GM12878 (cell line): ENCODE measurements around the gene MCC. TPM values are rescaled to one million over a fixed set of nuclear protein-coding genes. Genes with fewer than 3 reads are reported as not detected.

ENCODE experiments used
- ATAC-seq: fragments of 200-7000 bp; cut with Tn5 transposase; 3 replicates; pipeline ENCODE4 v1.9.1; 2020; ENCODE audit warnings: mild to moderate bottlenecking, moderate library complexity
- BruUV-seq: library from RNA; stranded (reverse); fragments of 400-500 nt; replicated peaks from 2 replicates; lab custom pipeline; 2021; lab: Mats Ljungman, UMichigan
- CTCF ChIA-PET: fragments of 300-600 bp; sonication (Branson Sonifier 250); formaldehyde crosslinking; extraction: SDS; loops from one replicate; lab custom pipeline; 2021; ENCODE audit warnings: inconsistent platforms; lab: Yijun Ruan, JAX
- POLR2A ChIA-PET: fragments of 350-600 bp; formaldehyde crosslinking; extraction: SDS; loops from one replicate; lab custom pipeline; 2021; ENCODE audit warnings: inconsistent platforms; lab: Charles Lee
- RAD21 ChIA-PET: fragments of 300-600 bp; sonication (Branson Sonifier 250); formaldehyde crosslinking; loops from one replicate; lab custom pipeline; 2023; ENCODE audit warnings: antibody characterized with exemption; ENCODE audit not compliant: unreplicated experiment; lab: Charles Lee
- SMC1A ChIA-PET: fragments of 300-600 bp; sonication (Branson Sonifier 250); formaldehyde crosslinking; loops from one replicate; lab custom pipeline; 2023; ENCODE audit not compliant: unreplicated experiment, uncharacterized antibody; lab: Charles Lee
- DNase-seq: peaks from one replicate; pipeline ENCODE4 v3.0.0-alpha.2; 2011; ENCODE audit warnings: low read depth, low spot score
- FAIRE-seq: peaks from 3 replicates; lab custom pipeline; 2011; peaks lifted over from hg19 to GRCh38; lab: Jason Lieb, UNC
- H2AFZ ChIP-seq: 2 replicates; pipeline ENCODE4 v1.6.0; 2011; ENCODE audit warnings: low read depth, low read length, control low read depth; ENCODE audit not compliant: control insufficient read depth
- H3K27ac ChIP-seq: 2 replicates; pipeline ENCODE4 v1.5.1; 2011; ENCODE audit warnings: control low read depth; ENCODE audit not compliant: control insufficient read depth, insufficient read depth
- H3K27me3 ChIP-seq, 2 experiments: replicated peaks in 1 of 2; 2 replicates each; pipeline versions ENCODE4 v1.6.0 to v1.6.1; 2011; ENCODE audit warnings: low read length in 1 of 2; ENCODE audit not compliant: control insufficient read depth in 2 of 2, insufficient read depth in 2 of 2
- H3K36me3 ChIP-seq, 2 experiments: 2 replicates each; pipeline ENCODE4 v1.5.1; 2011; ENCODE audit warnings: low read length in 1 of 2; ENCODE audit not compliant: control insufficient read depth in 2 of 2, insufficient read depth in 2 of 2
- H3K4me1 ChIP-seq: 2 replicates; pipeline ENCODE4 v1.6.1; 2011; ENCODE audit warnings: mild to moderate bottlenecking, low read length, moderate library complexity, mixed read lengths; ENCODE audit not compliant: control insufficient read depth, insufficient read depth
- H3K4me2 ChIP-seq: 2 replicates; pipeline ENCODE4 v1.6.0; 2011; ENCODE audit warnings: control low read depth; ENCODE audit not compliant: control insufficient read depth, insufficient read depth
- H3K4me3 ChIP-seq: fragments of 200-600 bp; sonication (generic); 2 replicates; pipeline ENCODE4 v1.5.1; 2016
- H3K79me2 ChIP-seq: 2 replicates; pipeline ENCODE4 v1.6.0; 2011; ENCODE audit warnings: low read length; ENCODE audit not compliant: control insufficient read depth, insufficient read depth
- H3K9ac ChIP-seq: 2 replicates; pipeline ENCODE4 v1.8.0; 2011; ENCODE audit warnings: low read length, control low read depth, mixed read lengths; ENCODE audit not compliant: control insufficient read depth, insufficient read depth
- H3K9me3 ChIP-seq: replicated peaks from 3 replicates; pipeline ENCODE4 v1.5.1; 2011; ENCODE audit warnings: mild to moderate bottlenecking, low read length; ENCODE audit not compliant: control insufficient read depth, insufficient read depth
- H4K20me1 ChIP-seq: 2 replicates; pipeline ENCODE4 v1.6.0; 2011; ENCODE audit not compliant: control insufficient read depth, insufficient read depth
- GATAD2B ChIP-seq: fragments of 450-650 bp; conservative IDR thresholded peaks from 2 replicates; pipeline ENCODE4 v1.6.1; 2017; ENCODE audit warnings: low read depth, mild to moderate bottlenecking, moderate library complexity
- JUNB ChIP-seq: IDR thresholded peaks from 2 replicates; pipeline ENCODE4 v1.6.1; 2016; ENCODE audit warnings: antibody characterized with exemption, mild to moderate bottlenecking
- NFIC ChIP-seq: IDR thresholded peaks from 2 replicates; pipeline ENCODE4 v1.6.1; 2012; ENCODE audit warnings: low read depth, mild to moderate bottlenecking, inconsistent platforms, low read length, moderate library complexity
- NR2F1 ChIP-seq: fragments of 450-650 bp; conservative IDR thresholded peaks from 2 replicates; pipeline ENCODE4 v1.6.1; 2017; ENCODE audit warnings: mild to moderate bottlenecking
- RELA ChIP-seq: fragments of 450-650 bp; IDR thresholded peaks from 2 replicates; pipeline ENCODE4 v1.8.0; 2014; ENCODE audit warnings: borderline replicate concordance; ENCODE audit not compliant: partially characterized antibody
- SMARCA5 ChIP-seq: fragments of 450-650 bp; IDR thresholded peaks from 2 replicates; pipeline ENCODE4 v1.6.1; 2017; ENCODE audit warnings: mild to moderate bottlenecking
- TCF7 ChIP-seq: IDR thresholded peaks from 2 replicates; pipeline ENCODE4 v1.6.1; 2014; ENCODE audit warnings: antibody characterized with exemption, borderline replicate concordance
- ZNF384 ChIP-seq: IDR thresholded peaks from 2 replicates; pipeline ENCODE4 v1.6.1; 2012; ENCODE audit warnings: low read depth, mild to moderate bottlenecking, low read length, improper control_type of control experiment, borderline replicate concordance
- ZSCAN29 ChIP-seq: fragments of 450-650 bp; IDR thresholded peaks from 2 replicates; pipeline ENCODE4 v1.6.1; 2017; ENCODE audit warnings: mild to moderate bottlenecking, moderate library complexity
- ZZZ3 ChIP-seq: IDR thresholded peaks from 2 replicates; pipeline ENCODE4 v1.6.1; 2011; ENCODE audit warnings: low read depth; ENCODE audit not compliant: control insufficient read depth, insufficient read length
- WGBS: methylation state at CpG from one replicate; pipeline ENCODE4 v1.1.6; 2016; ENCODE audit warnings: low lambda C conversion rate; ENCODE audit not compliant: insufficient replicate concordance, insufficient coverage; ENCODE audit errors: missing lambda C conversion rate; 5-methylcytosine and 5-hydroxymethylcytosine counted together
- in situ Hi-C: fragments of 300-500 bp; cut with MboI; formaldehyde crosslinking; loops from 9 replicates; pipeline ENCODE4 v1.14.3; 2018; ENCODE audit warnings: mixed read lengths
- intact Hi-C: fragments of 100-400 bp; cut with micrococcal nuclease; formaldehyde crosslinking; loops from one replicate; pipeline ENCODE4 v1.14.2; 2022; ENCODE audit not compliant: unreplicated experiment
- polyA plus RNA-seq, 11 experiments: library from polyadenylated mRNA; depleted of rRNA in 4 of 11; unstranded in 6 of 11; stranded (reverse) in 5 of 11; fragments of >200 nt; fragmentation: Nextera tagmentation in 4 of 11; fragmentation: Illumina TruSeq in 1 of 11; extraction: Ambion mirVana in 4 of 11; extraction: Trizol in 1 of 11; gene quantifications; 1 replicate in 1 of 11; 2 replicates in 10 of 11; pipeline versions ENCODE4 v1.2.1 to v1.2.3, GENCODE V29; 2011 to 2016; ENCODE audit warnings: inconsistent platforms in 2 of 11, missing spikeins in 2 of 11, low read depth in 1 of 11
- total RNA-seq, 4 experiments: library from RNA; depleted of rRNA in 3 of 4; stranded (reverse); fragments of >200 nt in 3 of 4; fragmentation: Illumina TruSeq in 1 of 4; extraction: Trizol in 1 of 4; gene quantifications; 2 replicates each; pipeline versions ENCODE4 v1.2.1 to v1.2.3, GENCODE V29; 2013 to 2021

Gene MCC
- total and polyA plus RNA-seq, 10 of the 15 experiments (the other 5 are each of a cell fraction or from before 2014, with no cell fraction given), result 0.03 to 0.86 (median 0.16) TPM

- whole genome bisulfite sequencing, result 57% methylated on average over 19 of the region's 19 CpGs
- no peak overlapping the region for H3K27ac ChIP-seq
- BruUV-seq, result no TSS peak
- in situ Hi-C loops (no loop called here), intact Hi-C loops (no loop called here)
- no peaks in the 10 kb centered on the region for H3K79me2 ChIP-seq
- H3K4me3 ChIP-seq, result no peak overlapping the region
- no peak for DNase-seq
- no peaks in the 10 kb centered on the region for H4K20me1 ChIP-seq
- CTCF ChIA-PET, result interaction anchor here (1.0 kb wide), 1 partner anchor 63 kb away, joined by 4 read pairs; no protein-coding TSS in a partner anchor
- TF ChIP-seq GATAD2B, result no peak
- TF ChIP-seq ZNF384, result no peak
- TF ChIP-seq ZSCAN29, result no peak
- TF ChIP-seq JUNB, result no peak
- TF ChIP-seq NR2F1, result no peak
- no peak for TF ChIP-seq RELA
- no peak for TF ChIP-seq NFIC
- no peak for TF ChIP-seq SMARCA5
- TF ChIP-seq ZZZ3, result no peak
- TF ChIP-seq TCF7, result no peak
- TF ChIP-seq, all 136 proteins: peak for 0
- no peak for FAIRE-seq
- H3K4me1 ChIP-seq, result peaks cover 8% of the 10 kb centered on the region; the same call in 1 of the 2 replicates
- SMC1A ChIA-PET, result interaction anchor here (0.6 kb wide), 1 partner anchor 112 kb away, joined by 3 read pairs; no protein-coding TSS in a partner anchor
- H3K27me3 ChIP-seq, result no peaks in the 10 kb centered on the region; a peak in 2 of 4 replicates
- no peak overlapping the region for H2AFZ ChIP-seq
- H3K9me3 ChIP-seq, result no peaks in the 10 kb centered on the region
- H3K4me2 ChIP-seq, result no peak overlapping the region
- POLR2A ChIA-PET, result no interaction called here
- RAD21 ChIA-PET, result no interaction called here
- no peak overlapping the region for H3K9ac ChIP-seq
- no peak for ATAC-seq
- H3K36me3 ChIP-seq, result no peaks in the 10 kb centered on the region
Observed at GRCh38 chr5:113059232-113060040, 428.8 kb downstream of the MCC start.
